Panc1 (cell line): ENCODE data around the gene SLC51B. TPM values are rescaled to one million over a fixed set of nuclear protein-coding genes. Genes with fewer than 3 reads are reported as not detected.

Source experiments
- ATAC-seq: fragments of 200-7000 bp; cut with Tn5 transposase; 2 replicates; pipeline ENCODE4 v1.9.1; 2020; ENCODE audit warnings: mild to moderate bottlenecking, moderate library complexity
- BruUV-seq: library from RNA; stranded (reverse); fragments of 400-500 nt; replicated peaks from 2 replicates; lab custom pipeline; 2021; lab: Mats Ljungman, UMichigan
- CTCF ChIA-PET: fragments of 300-600 bp; sonication (Branson Sonifier 250); formaldehyde crosslinking; loops from one replicate; lab custom pipeline; 2022; ENCODE audit warnings: antibody characterized with exemption; lab: Charles Lee
- POLR2A ChIA-PET: fragments of 300-600 bp; sonication (Branson Sonifier 250); formaldehyde crosslinking; loops from one replicate; lab custom pipeline; 2022; ENCODE audit warnings: antibody characterized with exemption; lab: Charles Lee
- DNase-seq: peaks from one replicate; pipeline ENCODE4 v3.0.0-alpha.2; 2010; ENCODE audit warnings: low read depth, low spot score
- H3K27ac ChIP-seq: 2 replicates; pipeline ENCODE4 v1.5.1; 2011; ENCODE audit warnings: mild to moderate bottlenecking, low read length, inconsistent platforms
- H3K27me3 ChIP-seq: fragments of 200-500 bp; sonication (Bioruptor generic); 2 replicates; pipeline ENCODE4 v1.6.0; 2014; ENCODE audit warnings: low read length, inconsistent platforms; ENCODE audit not compliant: control insufficient read depth, insufficient read depth
- H3K36me3 ChIP-seq: fragments of 200-500 bp; sonication (Bioruptor generic); 2 replicates; pipeline ENCODE4 v1.5.1; 2014; ENCODE audit warnings: inconsistent platforms, mild to moderate bottlenecking, low read length, moderate library complexity; ENCODE audit not compliant: control insufficient read depth, insufficient read depth
- H3K4me1 ChIP-seq: 2 replicates; pipeline ENCODE4 v1.5.1; 2011; ENCODE audit warnings: inconsistent platforms, mild to moderate bottlenecking, low read length, moderate library complexity; ENCODE audit not compliant: control insufficient read depth, insufficient read depth
- H3K4me3 ChIP-seq, 2 experiments: 2 replicates each; pipeline ENCODE4 v1.5.1; 2011 to 2012; ENCODE audit warnings: low read depth in 2 of 2, low read length in 2 of 2, mild to moderate bottlenecking in 2 of 2, inconsistent platforms in 1 of 2, moderate library complexity in 1 of 2
- H3K9me3 ChIP-seq: fragments of 200-500 bp; sonication (Bioruptor generic); 2 replicates; pipeline ENCODE4 v1.5.1; 2014; ENCODE audit warnings: low read depth, mild to moderate bottlenecking, inconsistent platforms, low read length, moderate library complexity; ENCODE audit not compliant: control insufficient read depth, insufficient read depth
- CTCF ChIP-seq: fragments of 450-650 bp; IDR thresholded peaks from 2 replicates; pipeline ENCODE4 v1.5.1; 2017; ENCODE audit warnings: mild to moderate bottlenecking
- POLR2AphosphoS5 ChIP-seq: IDR thresholded peaks from 2 replicates; pipeline ENCODE4 v1.6.1; 2012; ENCODE audit warnings: mild to moderate bottlenecking, low read depth, low read length, moderate library complexity
- REST ChIP-seq, 2 experiments: IDR thresholded peaks; 2 replicates each; pipeline ENCODE4 v1.6.1; 2011 to 2012; ENCODE audit warnings: low read depth in 2 of 2, control low read depth in 1 of 2, low read length in 1 of 2, mild to moderate bottlenecking in 1 of 2, moderate library complexity in 1 of 2; ENCODE audit not compliant: insufficient read depth in 1 of 2
- SIN3A ChIP-seq: IDR thresholded peaks from 2 replicates; pipeline ENCODE4 v1.6.1; 2012; ENCODE audit warnings: low read depth, mild to moderate bottlenecking, low read length, moderate library complexity, borderline replicate concordance; ENCODE audit not compliant: insufficient read depth
- TCF7L2 ChIP-seq: IDR thresholded peaks from 2 replicates; pipeline ENCODE4 v1.6.1; 2011; ENCODE audit warnings: mild to moderate bottlenecking, low read depth, low read length, inconsistent platforms
- in situ Hi-C: cut with HindIII; loops from 2 replicates; pipeline ENCODE4 v1.10.0; 2016; ENCODE audit warnings: low sequenced_read_pairs, low pct_unique_long_range_greater_than_20kb
- intact Hi-C: fragments of 100-400 bp; cut with micrococcal nuclease; formaldehyde crosslinking; loops from one replicate; pipeline ENCODE4 v1.10.0; 2022; ENCODE audit not compliant: unreplicated experiment
- total RNA-seq: library from RNA; stranded (reverse); gene quantifications from one replicate; pipeline ENCODE4 v1.2.1, GENCODE V29; 2021; ENCODE audit not compliant: unreplicated experiment

The SLC51B gene
- total RNA-seq, 1 experiment from 2014 or later, result 0.51 TPM

GRCh38 chr15:65049418-65049840 lies 4.2 kb downstream of the SLC51B start:
- ChIA-PET POLR2A (interaction anchor here (0.9 kb wide), 1 partner anchor 255 kb away, joined by 14 read pairs; the partner anchor contains the start of gene RNU5B-1), CTCF (interaction anchor here (0.6 kb wide), 1 partner anchor 215 kb away, joined by 3 read pairs; no protein-coding TSS in a partner anchor)
- BruUV-seq, result no TSS peak
- Histone ChIP-seq H3K4me1 (peaks cover 7% of the 10 kb centered on the region), H3K9me3 (no peaks in the 10 kb centered on the region), H3K4me3 (peak overlapping the region; percentile 51 to 66), H3K27ac (no peak overlapping the region), H3K36me3 (no peaks in the 10 kb centered on the region), H3K27me3 (no peaks in the 10 kb centered on the region)
- ATAC-seq (peak; percentile 98), DNase-seq (peak; percentile 65)
- intact Hi-C loops, result no loop called here
- no peak for TF ChIP-seq CTCF
- no peak for TF ChIP-seq TCF7L2
- peak; percentile 85 for TF ChIP-seq SIN3A
- no peak for TF ChIP-seq REST (IDR thresholded peaks at IDR 0.05; ENCODE audit: insufficient read depth in 1 of 2, low read depth in 2 of 2, low read length in 1 of 2)
- TF ChIP-seq POLR2AphosphoS5, result no peak
- in situ Hi-C loops, result no loop called here

GRCh38 chr15:65050270-65050669 lies 5.1 kb downstream of the SLC51B start:
- no TSS peak for BruUV-seq
- in situ Hi-C loops, result no loop called here
- CTCF ChIA-PET, result interaction anchor here (0.7 kb wide), 2 partner anchors 9 to 32 kb away, joined by 4 to 5 read pairs; no protein-coding TSS in a partner anchor

More at GRCh38 chr15:65050270-65050669, 5.1 kb downstream of the SLC51B start:
- POLR2A ChIA-PET, result interaction anchor here (0.6 kb wide), 2 partner anchors 135 to 313 kb away, joined by 4 to 5 read pairs; partner anchors contain the start of gene CLPX
- DNase-seq (no peak), ATAC-seq (no peak)
- H3K4me3 ChIP-seq, result no peak overlapping the region
- no peaks in the 10 kb centered on the region for H3K27me3 ChIP-seq
- no peaks in the 10 kb centered on the region for H3K36me3 ChIP-seq
- intact Hi-C loops, result no loop called here
- no peaks in the 10 kb centered on the region for H3K9me3 ChIP-seq
- H3K27ac ChIP-seq, result no peak overlapping the region
- peaks cover 7% of the 10 kb centered on the region for H3K4me1 ChIP-seq
- TF ChIP-seq TCF7L2, result no peak
- no peak for TF ChIP-seq POLR2AphosphoS5
- no peak for TF ChIP-seq SIN3A
- no peak for TF ChIP-seq CTCF
- no peak for TF ChIP-seq REST (IDR thresholded peaks at IDR 0.05; ENCODE audit: insufficient read depth in 1 of 2, low read depth in 2 of 2, low read length in 1 of 2)
